Measurements from ENCODE around the gene NAA25.

The NAA25 gene
- 58.2 reads per million, percentile 71 among the genes with 10 or more reads in this experiment for total RNA-seq

DNA sequence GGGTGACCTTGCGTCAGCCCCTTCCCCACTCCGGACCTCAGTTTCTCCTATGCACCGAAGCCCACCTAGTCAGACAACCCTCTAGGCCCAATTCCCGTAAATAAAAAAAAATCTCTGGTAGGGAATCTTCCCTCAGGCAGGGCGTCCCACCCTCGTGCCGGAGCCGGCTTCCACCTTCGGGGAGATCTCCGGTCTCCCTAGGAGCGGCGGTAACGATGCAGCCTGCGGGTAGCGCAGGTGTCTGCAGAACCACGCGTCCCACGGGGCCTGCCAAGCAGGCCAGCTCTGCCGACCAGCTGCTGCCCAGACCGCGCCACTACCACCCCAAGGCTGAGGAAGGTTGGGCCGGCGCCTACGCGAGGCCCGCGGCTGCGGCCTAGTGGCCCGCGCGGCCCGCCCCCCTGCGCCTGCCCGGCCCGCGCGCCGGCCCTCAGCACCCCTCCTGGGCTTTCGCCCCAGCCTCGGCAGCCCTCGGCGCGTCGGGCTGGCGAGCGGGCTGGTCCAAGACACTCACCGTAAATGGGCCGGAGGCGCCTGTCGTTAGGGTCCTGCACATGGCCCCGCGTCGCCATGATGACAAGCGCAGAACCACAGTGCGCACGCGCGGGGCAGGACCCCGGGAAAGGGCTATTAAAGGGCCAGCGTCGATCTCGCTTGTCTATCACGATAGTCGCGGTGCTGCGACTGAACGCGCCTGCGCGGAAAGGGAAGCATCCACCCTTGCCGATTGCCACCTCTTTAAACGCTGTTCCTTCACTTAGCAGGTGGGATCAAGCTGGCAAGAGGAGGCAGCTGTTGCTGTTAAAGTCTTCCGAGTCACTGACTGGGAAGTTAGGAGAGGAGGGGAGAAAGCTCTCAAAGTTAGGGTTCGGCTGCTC, at the start of gene NAA25:
Gene NAA25, minus strand, starts transcription at position 582 of the 878 bp plus-strand sequence. Its CDS starts 10 bp downstream, at position 572.
- DNase-seq: peak; percentile 84

DNA sequence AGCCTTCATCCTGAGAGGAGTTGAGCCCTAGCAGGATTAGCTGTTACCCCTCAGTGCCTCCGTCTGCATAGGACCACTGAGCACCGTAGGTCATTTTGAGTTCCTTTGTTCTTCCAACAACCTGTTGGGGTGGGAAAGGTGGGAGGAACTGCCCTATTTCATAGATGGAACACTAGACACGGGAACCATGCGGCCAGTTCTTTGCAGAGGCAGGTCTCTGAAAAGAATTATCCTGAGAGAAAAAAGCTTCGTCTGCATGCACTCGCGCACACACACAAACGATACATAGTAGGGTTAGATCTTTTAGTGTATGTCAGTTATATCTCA, 45.3 kb upstream of the NAA25 start:
- no peak for DNase-seq

DNA sequence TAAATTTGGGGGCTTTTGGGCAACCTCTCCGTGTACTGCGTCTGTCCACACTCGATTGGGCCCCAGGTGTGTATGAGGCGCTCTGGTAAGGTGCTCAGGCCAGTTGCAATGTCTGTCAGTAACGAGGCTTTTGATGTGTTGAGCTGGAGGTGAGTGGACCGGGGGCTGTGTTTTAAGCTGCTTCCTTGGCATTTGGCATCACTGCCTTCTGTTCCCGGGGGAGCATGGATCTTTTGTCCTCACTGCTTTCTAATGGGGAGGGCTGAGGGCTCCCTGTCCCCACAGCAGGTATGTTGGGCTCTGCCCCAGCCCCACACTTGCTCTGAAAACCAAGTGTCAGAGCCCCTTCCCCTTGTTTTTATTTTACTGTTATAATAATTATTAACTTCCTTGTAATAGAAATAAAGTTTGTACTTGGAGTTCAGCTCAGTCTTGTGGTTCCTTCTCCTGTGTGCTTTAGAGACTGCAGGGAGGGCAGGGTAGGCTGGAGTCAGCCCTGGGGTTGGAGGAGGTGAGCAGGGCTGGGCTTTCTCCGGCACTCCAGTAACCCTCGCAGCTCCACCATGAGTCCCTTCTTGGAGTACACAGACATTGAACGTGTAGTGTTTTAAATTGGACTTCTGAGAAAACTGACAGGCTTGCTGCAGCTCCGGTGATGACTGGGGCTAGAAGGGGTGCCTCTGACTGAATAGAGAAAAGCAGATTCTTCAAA, 44.8 kb upstream of the NAA25 start:
- no peak for DNase-seq

DNA sequence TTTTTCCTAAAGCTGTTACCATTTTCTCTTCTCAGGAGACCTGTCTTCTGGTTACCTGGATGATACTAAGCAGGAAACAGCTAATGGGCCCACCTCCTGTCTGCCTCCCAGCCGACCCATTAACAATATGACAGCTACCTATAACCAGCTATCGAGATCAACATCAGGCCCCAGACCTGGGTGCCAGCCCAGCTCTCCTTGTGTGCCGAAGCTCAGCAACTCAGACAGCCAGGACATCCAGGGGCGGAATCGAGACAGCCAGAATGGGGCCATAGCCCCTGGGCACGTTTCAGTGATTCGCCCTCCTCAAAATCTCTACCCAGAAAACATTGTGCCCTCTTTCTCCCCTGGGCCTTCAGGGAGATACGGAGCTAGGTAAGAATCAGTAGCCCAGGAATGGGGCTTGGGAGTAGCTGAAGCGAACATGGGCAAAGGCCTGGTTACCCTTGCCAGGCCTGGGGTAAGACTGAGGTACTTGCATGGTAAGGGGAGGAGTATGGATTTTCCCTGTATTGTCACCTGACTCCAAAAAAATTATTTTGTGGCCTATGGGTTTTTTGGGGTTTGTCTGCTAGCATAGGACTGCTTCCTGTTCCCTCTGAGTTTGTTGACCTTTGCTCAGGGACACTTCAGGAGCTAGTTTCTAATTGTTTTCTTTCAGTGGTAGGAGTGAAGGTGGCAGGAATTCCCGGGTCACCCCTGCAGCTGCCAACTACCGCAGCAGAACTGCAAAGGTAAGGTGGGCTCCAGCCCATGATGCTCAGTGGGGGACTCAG, 43.4 kb upstream of the NAA25 start:
- no peak for DNase-seq

DNA sequence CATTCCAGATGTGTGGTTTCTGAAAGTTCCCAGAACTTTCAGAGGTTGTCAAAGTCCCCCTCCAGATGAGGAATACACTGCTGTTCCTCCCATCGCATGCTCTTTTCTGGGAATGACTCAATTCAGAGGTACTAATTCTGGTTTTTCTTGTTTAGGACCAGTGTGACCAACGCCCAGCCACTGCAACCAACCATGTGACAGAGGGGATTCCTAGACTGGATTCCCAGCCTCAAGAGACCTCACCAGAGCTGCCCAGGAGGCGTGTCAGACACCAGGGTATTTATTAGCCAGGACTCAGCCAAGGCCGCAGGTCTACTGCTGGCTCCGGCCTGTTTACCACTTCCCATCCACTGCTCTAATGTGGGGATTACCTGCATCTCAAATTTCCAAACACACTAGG, 41.0 kb upstream of the NAA25 start:
- no peak for DNase-seq

DNA sequence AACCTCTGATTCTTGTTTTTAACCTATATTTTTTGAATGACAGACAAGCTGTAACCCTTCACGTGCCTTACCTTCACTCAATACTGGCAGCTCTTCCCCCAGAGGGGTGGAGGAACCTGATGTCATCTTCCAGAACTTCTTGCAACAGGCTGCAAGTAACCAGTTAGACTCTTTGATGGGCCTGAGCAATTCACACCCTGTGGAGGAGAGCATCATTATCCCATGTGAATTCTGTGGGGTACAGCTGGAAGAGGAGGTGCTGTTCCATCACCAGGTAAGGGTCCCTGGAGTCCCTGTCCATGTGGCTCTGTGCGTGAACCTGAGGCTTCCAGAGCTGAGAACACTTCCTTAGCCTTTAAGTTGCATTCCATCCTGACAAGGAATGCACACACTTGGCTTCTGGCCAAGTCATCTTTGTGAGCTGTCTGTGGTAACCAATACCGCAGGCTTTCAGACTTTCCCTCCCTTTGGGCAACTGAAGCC, 39.5 kb upstream of the NAA25 start:
- DNase-seq: no peak

DNA sequence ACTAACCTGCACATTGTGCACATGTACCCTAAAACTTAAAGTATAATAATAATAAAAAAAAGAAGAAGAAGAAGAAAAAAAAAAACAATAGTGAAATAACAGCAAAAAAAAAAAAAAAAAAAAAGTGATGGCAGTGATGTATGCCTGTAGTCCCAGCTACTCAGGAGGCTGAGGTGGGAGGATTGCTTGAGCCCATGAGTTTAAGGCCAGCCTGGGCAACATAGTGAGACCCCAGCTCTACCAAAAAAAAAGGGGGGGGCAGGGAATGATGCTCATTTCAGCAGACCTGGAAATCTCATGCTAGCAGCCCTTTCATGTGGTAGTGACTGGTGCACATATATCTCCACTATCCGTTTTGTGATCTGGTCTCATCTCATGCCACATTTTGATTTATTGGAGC, 37.5 kb upstream of the NAA25 start:
- DNase-seq: no peak

DNA sequence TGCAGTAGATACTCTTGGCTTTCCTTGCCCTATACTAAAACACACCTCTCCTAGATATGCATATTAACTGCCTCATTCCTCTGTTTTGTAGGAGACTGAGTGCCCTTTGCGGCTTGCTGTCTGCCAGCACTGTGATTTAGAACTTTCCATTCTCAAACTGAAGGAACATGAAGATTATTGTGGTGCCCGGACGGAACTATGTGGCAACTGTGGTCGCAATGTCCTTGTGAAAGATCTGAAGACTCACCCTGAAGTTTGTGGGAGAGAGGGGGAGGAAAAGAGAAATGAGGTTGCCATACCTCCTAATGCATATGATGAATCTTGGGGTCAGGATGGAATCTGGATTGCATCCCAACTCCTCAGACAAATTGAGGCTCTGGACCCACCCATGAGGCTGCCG, 32.1 kb upstream of the NAA25 start:
- DNase-seq: no peak

DNA sequence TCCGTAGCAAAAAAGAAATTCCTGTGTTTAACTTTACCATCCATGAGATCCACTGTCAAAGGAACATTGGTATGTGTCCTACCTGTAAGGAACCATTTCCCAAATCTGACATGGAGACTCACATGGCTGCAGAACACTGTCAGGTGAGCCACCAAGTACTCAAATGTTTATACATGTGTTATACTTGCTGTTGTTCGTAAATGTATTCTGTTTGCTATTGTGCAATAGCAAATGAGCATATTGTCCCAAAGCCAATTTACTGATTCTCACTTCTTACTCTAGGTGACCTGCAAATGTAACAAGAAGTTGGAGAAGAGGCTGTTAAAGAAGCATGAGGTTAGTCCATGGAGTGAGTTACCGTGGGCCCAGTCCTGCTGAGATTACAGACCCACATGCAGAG, 26.1 kb upstream of the NAA25 start:
- DNase-seq: no peak

DNA sequence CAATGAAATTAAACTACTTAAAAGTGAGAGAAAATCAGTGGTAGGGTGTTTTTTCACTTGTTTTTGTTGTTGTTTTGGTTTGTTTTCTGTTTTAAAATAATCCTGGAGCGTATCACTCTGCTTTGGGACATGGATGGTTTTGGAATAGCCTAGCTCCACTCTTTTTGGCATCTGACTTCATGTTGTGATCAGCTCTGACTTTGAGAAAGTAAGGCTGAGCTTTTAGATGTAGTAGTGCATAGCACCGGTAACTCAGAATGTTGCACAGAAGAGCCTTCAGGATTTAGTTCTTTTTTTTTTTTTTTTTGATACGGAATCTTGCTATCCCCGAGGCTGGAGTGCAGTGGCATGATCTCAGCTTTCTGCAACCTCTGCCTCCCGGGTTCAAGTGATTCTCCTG, 24.8 kb upstream of the NAA25 start:
- no peak for DNase-seq

DNA sequence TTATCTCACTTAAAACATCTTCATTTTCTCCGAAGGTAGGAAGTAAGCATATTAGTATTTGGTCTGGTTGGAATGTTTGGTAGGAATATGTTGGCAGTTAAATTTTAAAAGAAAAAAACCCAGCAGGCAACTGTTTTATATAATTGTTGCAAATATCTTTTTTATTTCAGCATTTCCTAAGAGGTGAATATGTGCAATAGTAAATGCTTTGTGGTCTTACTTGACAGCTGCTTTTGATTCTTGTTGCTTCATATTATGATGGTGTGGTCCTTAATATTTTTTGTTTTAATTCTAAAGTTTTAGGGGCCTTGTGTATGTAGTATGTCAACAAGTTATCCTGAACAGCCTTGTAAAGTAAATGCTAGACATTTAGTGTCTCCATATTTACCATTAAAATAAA, 23.1 kb upstream of the NAA25 start:
- no peak for DNase-seq

DNA sequence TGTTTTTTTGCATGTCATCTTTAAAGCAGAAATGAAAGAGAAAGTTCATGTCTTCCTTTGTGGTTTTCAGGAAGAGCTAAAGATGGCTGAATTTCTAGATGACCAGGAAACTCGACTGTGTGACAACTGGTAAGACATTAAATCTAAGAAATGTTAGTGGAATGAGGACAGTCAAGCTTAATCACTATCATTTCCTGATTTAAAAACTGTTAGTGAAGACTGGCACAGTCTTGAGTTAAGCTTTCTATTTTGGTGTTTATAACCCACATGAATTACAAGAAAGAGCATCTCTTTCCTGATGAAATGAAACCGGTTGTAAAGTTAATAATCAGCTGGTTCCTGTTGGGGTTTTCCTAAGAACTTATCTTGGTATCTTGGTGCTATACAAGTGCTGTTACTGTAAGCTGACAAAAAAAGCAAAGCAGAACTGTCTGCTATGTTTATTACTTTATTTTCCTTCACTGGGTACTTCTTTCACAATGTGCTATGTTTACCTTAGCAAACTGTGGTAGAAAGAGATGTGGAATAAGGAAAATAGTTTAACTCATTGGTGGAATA, 21.9 kb upstream of the NAA25 start:
- DNase-seq: no peak

DNA sequence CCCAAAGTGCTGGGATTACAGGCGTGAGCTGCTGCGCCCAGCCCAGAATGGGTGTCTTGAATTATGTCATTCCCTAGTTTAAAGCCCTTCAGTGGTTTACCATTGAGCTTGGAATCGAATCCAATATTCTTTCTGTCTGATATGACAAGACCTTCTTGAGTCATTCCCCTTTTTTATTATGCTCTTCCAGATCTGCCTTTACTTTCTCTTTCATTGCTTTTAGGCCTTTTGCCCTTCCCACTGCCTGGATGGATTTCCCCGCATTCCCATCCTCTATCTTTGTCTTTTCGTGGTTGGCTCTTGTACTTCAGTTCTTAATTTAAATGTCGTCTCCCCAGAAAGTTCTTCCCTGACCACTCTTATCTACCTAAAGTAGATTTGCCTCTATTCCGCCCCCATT, 18.3 kb upstream of the NAA25 start:
- DNase-seq: no peak

DNA sequence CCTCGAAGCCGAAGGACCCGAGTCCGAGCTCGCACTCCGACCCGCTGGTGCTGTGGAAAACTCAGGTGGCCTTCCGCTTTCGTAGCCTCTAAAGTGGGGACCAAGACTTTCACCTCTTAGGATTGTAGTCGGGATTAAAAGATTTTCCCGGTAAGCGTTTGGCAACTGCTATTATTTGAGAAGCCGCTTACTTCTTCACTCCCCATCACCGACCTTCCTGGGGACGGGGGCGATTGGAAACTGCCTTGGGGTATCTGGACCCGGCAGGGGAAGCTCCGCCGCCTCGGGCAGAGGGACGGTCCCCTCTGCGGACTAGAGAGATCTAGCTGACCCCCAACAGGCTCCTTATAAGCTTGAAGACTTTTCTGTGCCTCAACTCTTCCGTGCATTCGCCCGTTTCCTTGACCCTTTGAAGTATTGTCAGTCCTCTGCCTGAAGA, 17.4 kb upstream of the NAA25 start:
- no peak for DNase-seq

DNA sequence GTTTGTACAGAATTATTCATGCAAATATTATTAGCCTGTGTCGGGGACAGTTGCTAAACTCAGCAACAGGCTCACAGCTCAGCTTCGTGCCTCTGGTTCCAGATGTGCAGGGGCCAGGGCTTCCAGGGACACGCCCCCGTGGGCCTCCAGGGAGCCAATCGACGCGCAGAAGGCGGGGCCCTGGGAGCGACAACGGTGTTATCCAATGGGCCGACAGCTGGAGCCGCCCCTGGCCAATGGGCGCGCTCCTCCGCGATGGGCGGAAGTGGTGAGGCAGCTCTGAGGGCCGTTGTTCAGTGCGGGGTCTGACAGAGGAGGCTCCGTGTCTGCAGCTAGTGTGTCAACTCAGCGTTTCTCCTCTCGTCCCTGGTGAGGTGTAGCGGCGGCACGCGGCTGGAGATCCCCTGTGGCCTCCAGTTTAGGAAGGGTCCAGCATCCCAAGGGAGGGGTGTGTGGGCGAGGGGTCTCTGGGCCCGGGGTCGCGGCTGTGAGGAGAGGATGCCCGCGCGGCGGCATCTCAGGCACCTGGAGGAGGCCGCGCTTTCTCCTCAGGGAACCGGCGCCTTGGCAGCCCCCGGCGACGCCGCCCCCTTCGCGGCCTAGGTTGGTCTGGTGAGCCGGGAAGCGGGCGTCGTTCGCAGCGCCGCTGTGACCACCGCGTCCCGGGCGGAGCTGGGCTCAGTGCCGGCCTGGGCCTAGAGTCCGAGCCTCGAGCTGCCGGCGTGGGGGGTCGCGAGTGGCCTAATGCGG, 16.8 kb upstream of the NAA25 start, which contains the start of gene TRAFD1:
Gene TRAFD1, plus strand, starts transcription at position 311 of the 750 bp plus-strand sequence. CDS start 4,963 bp downstream, outside the sequence.
- DNase-seq: peak; percentile 97

DNA sequence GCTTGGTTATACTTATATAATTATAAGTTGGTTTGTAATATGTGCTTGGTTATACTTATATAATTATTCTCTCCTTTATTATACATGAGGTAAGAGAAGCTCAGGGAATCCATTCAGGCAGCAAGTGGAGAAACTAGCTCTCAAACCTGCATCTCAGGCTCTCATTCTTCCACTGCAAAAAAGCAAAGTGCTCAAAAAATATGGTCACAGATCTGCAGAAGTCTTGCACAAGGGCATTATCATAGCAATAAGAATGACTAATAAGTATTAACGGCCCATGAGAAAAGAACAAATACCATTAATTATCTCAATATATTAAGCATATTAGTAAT, 16.3 kb upstream of the NAA25 start:
- DNase-seq: no peak

DNA sequence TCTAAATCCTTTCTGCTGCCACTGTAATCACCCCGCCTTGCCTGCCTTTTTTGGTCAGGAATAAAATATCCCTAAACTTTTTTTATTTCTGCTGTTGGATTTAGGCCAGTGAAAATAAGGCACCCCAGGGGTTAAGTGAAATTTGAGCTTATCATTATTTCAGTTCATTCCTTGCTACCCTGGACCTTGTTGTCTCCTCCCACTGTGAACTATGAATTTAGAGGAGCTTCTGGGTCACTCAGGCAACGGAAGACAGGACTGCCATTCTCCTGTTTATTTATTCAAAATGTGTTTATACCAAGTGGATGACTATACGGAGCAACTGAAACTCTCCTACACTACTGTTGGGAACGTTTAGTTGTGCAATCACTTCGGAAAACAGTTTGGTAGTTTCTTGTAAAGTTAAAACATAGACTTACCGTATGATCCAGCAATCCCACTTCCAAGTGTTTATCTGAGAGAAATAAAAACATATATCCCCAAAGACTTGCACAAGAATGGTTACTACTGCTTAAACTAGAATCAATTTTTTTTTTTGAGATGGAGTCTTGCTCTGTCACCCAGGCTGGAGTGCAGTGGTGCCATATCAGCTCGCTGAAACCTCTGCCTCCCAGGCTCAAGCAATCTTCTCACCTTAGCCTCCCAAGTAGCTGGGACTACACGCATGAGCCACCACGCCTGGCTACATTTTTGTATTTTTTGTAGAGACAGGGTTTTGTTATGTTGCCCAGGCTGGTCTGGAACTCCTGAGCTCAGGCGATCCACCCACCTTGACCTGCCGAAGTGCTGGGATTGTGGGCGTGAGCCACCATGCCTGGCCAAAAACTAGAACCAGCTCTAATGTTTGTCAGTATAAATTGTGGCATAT, 14.5 kb upstream of the NAA25 start:
- no peak for DNase-seq

DNA sequence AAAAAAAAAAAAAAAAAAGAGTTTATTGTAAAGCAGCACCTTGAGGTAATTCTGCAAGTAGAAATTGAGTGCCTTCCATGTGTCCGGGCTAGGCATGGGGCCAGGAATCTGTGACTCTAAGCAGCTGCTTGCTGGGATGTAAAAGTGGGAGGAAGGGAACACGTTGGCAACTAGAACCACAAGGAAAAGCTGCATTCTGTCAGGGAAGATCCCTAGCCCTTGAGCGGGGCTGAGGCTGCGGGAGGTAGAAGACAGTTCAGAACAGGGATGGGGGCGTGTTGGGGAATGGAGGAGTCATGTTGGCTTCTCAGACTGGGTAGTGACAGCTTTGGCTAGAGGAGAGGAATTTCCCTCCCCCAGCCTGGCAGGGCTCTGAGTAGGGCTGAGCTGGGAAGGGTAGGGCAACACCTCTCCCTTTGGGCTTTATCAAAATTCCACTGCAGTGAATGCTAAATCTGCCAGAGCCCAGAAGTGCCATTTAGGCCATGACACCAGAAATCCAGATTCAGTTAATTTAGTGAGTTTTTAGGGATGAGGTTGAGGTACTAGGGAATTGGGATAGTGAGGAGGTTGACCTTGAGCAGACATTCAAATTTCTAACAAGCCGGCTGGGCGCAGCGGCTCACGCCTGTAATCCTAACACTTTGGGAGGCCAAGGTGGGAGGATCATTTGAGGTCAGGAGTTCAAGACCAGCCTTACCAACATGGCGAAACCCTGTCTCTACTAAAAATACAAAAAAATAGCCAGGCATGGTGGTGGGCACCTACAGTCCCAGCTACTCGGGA, 13.4 kb upstream of the NAA25 start:
- DNase-seq: no peak

DNA sequence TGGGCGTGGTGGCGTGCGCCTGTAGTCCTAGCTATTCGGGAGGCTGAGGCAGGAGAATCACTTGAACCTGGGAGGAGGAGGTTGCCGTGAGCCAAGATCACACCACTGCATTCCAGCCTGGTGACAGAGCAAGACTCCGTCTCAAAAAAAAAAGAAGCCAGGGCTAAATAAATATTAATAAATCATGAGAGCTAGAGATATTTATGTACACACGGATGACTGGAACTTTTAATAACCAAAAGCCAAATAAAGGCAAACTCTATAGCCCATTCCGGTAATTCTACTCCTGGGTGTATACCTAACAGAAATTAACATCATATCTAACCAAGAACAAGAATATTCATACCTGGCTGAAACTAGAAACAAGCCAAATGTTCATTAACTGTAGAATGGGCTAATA, 9.1 kb upstream of the NAA25 start:
- DNase-seq: no peak
